SK-N-SH (cell line): Measurements from ENCODE around the gene PER3. TPM values are rescaled to one million over a fixed set of nuclear protein-coding genes. Genes with fewer than 3 reads are reported as not detected.
A peak's percentile ranks its signal among the peaks of the same experiment; 100 is the strongest.

Source experiments
- CTCF ChIA-PET: fragments of 300-600, 350-600 bp; formaldehyde crosslinking; extraction: SDS; loops from one replicate; lab custom pipeline; 2021; lab: Yijun Ruan, JAX
- POLR2A ChIA-PET: fragments of 350-600 bp; sonication (Branson Sonifier 250); formaldehyde crosslinking; extraction: SDS; loops from one replicate; lab custom pipeline; 2020; ENCODE audit warnings: antibody characterized with exemption, inconsistent platforms; lab: Yijun Ruan, JAX
- DNase-seq: peaks from one replicate; pipeline ENCODE4 v3.0.0; 2012
- H2AFZ ChIP-seq: fragments of 200-600 bp; sonication (generic); 2 replicates; pipeline ENCODE4 v1.8.1; 2016; ENCODE audit warnings: antibody characterized with exemption, mild to moderate bottlenecking, low read depth
- H3F3A ChIP-seq: fragments of 200-600 bp; sonication (generic); replicated peaks from 2 replicates; pipeline ENCODE3; 2016; ENCODE audit warnings: antibody characterized with exemption, mild to moderate bottlenecking; ENCODE audit not compliant: insufficient read depth
- H3K27ac ChIP-seq, 2 experiments: fragments of 200-500 bp in 1 of 2; fragments of 200-600 bp in 1 of 2; sonication (Bioruptor generic) in 1 of 2; sonication (generic), shearing (Covaris generic) in 1 of 2; 2 replicates each; pipeline versions ENCODE4 v1.5.1 to v1.6.1; 2014 to 2016; ENCODE audit warnings: low read depth in 2 of 2, inconsistent platforms in 1 of 2, low read length in 1 of 2, mild to moderate bottlenecking in 1 of 2, mixed read lengths in 1 of 2
- H3K27me3 ChIP-seq: fragments of 200-600 bp; sonication (generic), shearing (Covaris generic); 2 replicates; pipeline ENCODE4 v1.6.1; 2016; ENCODE audit warnings: mixed run types; ENCODE audit not compliant: insufficient read depth
- H3K36me3 ChIP-seq, 2 experiments: fragments of 200-500 bp in 1 of 2; fragments of 200-600 bp in 1 of 2; sonication (Bioruptor generic) in 1 of 2; sonication (generic) in 1 of 2; replicated peaks in 1 of 2; 2 replicates each; pipeline versions ENCODE3 to v1.5.1; 2014 to 2016; ENCODE audit warnings: low read length in 1 of 2, mild to moderate bottlenecking in 1 of 2; ENCODE audit not compliant: insufficient read depth in 2 of 2, control insufficient read depth in 1 of 2
- H3K4me1 ChIP-seq, 2 experiments: fragments of 200-500 bp in 1 of 2; fragments of 200-600 bp in 1 of 2; sonication (Bioruptor generic) in 1 of 2; sonication (generic), shearing (Covaris generic) in 1 of 2; 2 replicates each; pipeline versions ENCODE4 v1.5.1 to v1.6.1; 2014 to 2016; ENCODE audit warnings: low read depth in 1 of 2, low read length in 1 of 2, mixed run types in 1 of 2; ENCODE audit not compliant: insufficient read depth in 2 of 2, control insufficient read depth in 1 of 2
- H3K4me2 ChIP-seq: fragments of 200-600 bp; sonication (generic), shearing (Covaris generic); 2 replicates; pipeline ENCODE4 v1.6.1; 2017; ENCODE audit warnings: mixed run types
- H3K4me3 ChIP-seq, 2 experiments: fragments of 200-500 bp in 1 of 2; fragments of 200-600 bp in 1 of 2; sonication (Bioruptor generic) in 1 of 2; sonication (generic), shearing (Covaris generic) in 1 of 2; 2 replicates each; pipeline versions ENCODE4 v1.5.1 to v1.8.1; 2014 to 2016; ENCODE audit warnings: low read depth in 2 of 2, inconsistent platforms in 1 of 2, low read length in 1 of 2, mild to moderate bottlenecking in 1 of 2, mixed read lengths in 1 of 2, moderate library complexity in 1 of 2
- H3K79me2 ChIP-seq: fragments of 200-600 bp; sonication (generic); 2 replicates; pipeline ENCODE4 v1.8.1; 2017; ENCODE audit warnings: mild to moderate bottlenecking; ENCODE audit not compliant: insufficient read depth
- H3K9ac ChIP-seq: fragments of 200-600 bp; sonication (generic); 2 replicates; pipeline ENCODE4 v1.6.1; 2017; ENCODE audit warnings: mixed run types
- H3K9me2 ChIP-seq: fragments of 200-600 bp; sonication (generic); 2 replicates; pipeline ENCODE4 v1.6.1; 2017; ENCODE audit warnings: mixed run types
- H3K9me3 ChIP-seq: fragments of 200-600 bp; sonication (generic); 2 replicates; pipeline ENCODE4 v1.6.1; 2017; ENCODE audit warnings: mixed run types, mild to moderate bottlenecking, moderate library complexity
- H4K20me1 ChIP-seq: fragments of 200-600 bp; sonication (generic); 2 replicates; pipeline ENCODE4 v1.6.1; 2017; ENCODE audit warnings: mild to moderate bottlenecking, mixed run types; ENCODE audit not compliant: insufficient read depth
- CHD2 ChIP-seq: fragments of 150-350 bp; IDR thresholded peaks from 2 replicates; pipeline ENCODE4 v1.6.1; 2018; ENCODE audit warnings: low read length; ENCODE audit not compliant: partially characterized antibody
- FOSL2 ChIP-seq: IDR thresholded peaks from 2 replicates; pipeline ENCODE4 v1.4.0; 2012; ENCODE audit warnings: low read depth, mild to moderate bottlenecking, moderate library complexity, borderline replicate concordance
- GATA2 ChIP-seq: sonication (generic); formaldehyde crosslinking; IDR thresholded peaks from 2 replicates; pipeline ENCODE4 v1.5.0; 2020; ENCODE audit warnings: mild to moderate bottlenecking, missing genetic modification reagents
- IRF3 ChIP-seq: fragments of 150-350 bp; IDR thresholded peaks from 2 replicates; pipeline ENCODE4 v1.6.1; 2016; ENCODE audit warnings: mild to moderate bottlenecking, low read depth, low read length
- MAX ChIP-seq: IDR thresholded peaks from 2 replicates; pipeline ENCODE4 v1.4.0; 2012; ENCODE audit warnings: low read depth
- NFIC ChIP-seq: IDR thresholded peaks from 2 replicates; pipeline ENCODE4 v1.4.0; 2012; ENCODE audit warnings: borderline replicate concordance
- NRF1 ChIP-seq: IDR thresholded peaks from 2 replicates; pipeline ENCODE4 v1.6.1; 2012; ENCODE audit warnings: low read depth, mild to moderate bottlenecking, low read length
- PBX3 ChIP-seq: IDR thresholded peaks from 2 replicates; pipeline ENCODE4; 2012
- REST ChIP-seq: IDR thresholded peaks from 2 replicates; pipeline ENCODE4 v1.6.1; 2012; ENCODE audit warnings: mild to moderate bottlenecking, low read depth, low read length, moderate library complexity
- TEAD4 ChIP-seq: IDR thresholded peaks from 2 replicates; pipeline ENCODE4 v1.4.0; 2012; ENCODE audit warnings: mild to moderate bottlenecking, borderline replicate concordance; ENCODE audit not compliant: insufficient read depth
- YY1 ChIP-seq: IDR thresholded peaks from 2 replicates; pipeline ENCODE4 v1.4.0; 2012; ENCODE audit warnings: low read depth, mild to moderate bottlenecking
- WGBS: methylation state at CpG from one replicate; pipeline ENCODE4 v1.1.6; 2017; ENCODE audit warnings: low lambda C conversion rate; 5-methylcytosine and 5-hydroxymethylcytosine counted together
- polyA plus RNA-seq, 3 experiments: library from polyadenylated mRNA; depleted of rRNA; stranded (reverse); fragments of >200 nt; gene quantifications; 2 replicates each; pipeline ENCODE4 v1.2.3, GENCODE V29; 2012
- TF ChIP-seq, protein P1 (sequence below): fragments of 150-350 bp; IDR thresholded peaks from 2 replicates; pipeline ENCODE4 v1.6.1; 2017; ENCODE audit warnings: antibody characterized with exemption, low read length, low read depth, borderline replicate concordance

The PER3 gene
- polyA plus RNA-seq, 1 of the 3 experiments (the other 2 are of a cell fraction) = 6.0 TPM

DNA sequence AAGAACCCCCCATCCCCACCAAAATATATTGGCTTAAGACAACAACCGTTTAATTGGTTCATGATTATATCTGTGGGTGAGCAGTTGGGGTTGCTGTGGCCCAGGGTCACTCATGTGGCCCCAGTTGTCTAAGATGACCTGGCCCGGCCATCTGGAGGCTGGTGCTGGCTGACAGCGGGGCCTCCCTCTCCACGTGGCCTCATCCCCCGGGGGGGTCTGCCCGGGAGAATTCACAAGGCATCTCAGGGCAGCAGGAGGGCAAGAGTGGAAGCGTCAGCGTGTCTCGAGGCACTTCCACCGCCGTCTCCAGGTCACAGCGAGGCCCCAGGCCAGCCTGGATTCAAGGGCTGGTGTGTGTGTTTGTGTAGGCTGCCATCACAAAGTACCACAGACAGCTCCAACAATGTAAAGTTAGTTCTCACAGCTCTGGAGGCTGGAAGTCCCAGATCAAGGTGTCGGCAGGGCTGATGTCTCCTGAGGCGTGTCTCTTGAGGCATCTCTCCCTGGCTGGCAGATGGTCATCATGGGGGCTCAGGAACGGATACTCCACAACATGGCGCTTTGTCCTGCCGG lies 79.8 kb downstream of the PER3 start:
- no peak for DNase-seq
- no peaks in the 10 kb centered on the region for H3K9me3 ChIP-seq
- H3K4me1 ChIP-seq = no peaks in the 10 kb centered on the region
- 76% methylated on average over 9 of the region's 17 CpGs for WGBS
- no peaks in the 10 kb centered on the region for H3K9me2 ChIP-seq
- H3K79me2 ChIP-seq = no peaks in the 10 kb centered on the region
- no peak overlapping the region for H3K4me2 ChIP-seq
- H4K20me1 ChIP-seq = no peaks in the 10 kb centered on the region
- no peaks in the 10 kb centered on the region for H3K36me3 ChIP-seq
- H3K4me3 ChIP-seq = no peak overlapping the region
- CTCF ChIA-PET = no interaction called here
- TF ChIP-seq REST (0 out of 2 replicates have a peak, but pooled peaks have one; percentile 40), GATA2 (CRISPR knock-in tag) (no peak)
- no peaks in the 10 kb centered on the region for H3F3A ChIP-seq
- H2AFZ ChIP-seq = no peak overlapping the region
- H3K9ac ChIP-seq = no peak overlapping the region
- H3K27ac ChIP-seq = no peak overlapping the region
- H3K27me3 ChIP-seq = no peaks in the 10 kb centered on the region
- POLR2A ChIA-PET = no interaction called here

- no peaks in the 10 kb centered on the region for H3K36me3 ChIP-seq
- H3F3A ChIP-seq = no peaks in the 10 kb centered on the region
- no peaks in the 10 kb centered on the region for H4K20me1 ChIP-seq
- no peak overlapping the region for H2AFZ ChIP-seq
- no peaks in the 10 kb centered on the region for H3K79me2 ChIP-seq
- ChIA-PET CTCF (interaction anchor here (1.0 kb wide), 1 partner anchor 196 kb away, joined by 3 read pairs; no protein-coding TSS in a partner anchor), POLR2A (no interaction called here)
- H3K9ac ChIP-seq = no peak overlapping the region
- no peak for DNase-seq
- WGBS = 68% methylated on average over 11 of the region's 16 CpGs
- no peaks in the 10 kb centered on the region for H3K27me3 ChIP-seq
- H3K4me1 ChIP-seq = no peaks in the 10 kb centered on the region
- TF ChIP-seq TEAD4 = no peak
- TF ChIP-seq CHD2 = no peak
- no peak for TF ChIP-seq IRF3
- TF ChIP-seq, protein P1, sequence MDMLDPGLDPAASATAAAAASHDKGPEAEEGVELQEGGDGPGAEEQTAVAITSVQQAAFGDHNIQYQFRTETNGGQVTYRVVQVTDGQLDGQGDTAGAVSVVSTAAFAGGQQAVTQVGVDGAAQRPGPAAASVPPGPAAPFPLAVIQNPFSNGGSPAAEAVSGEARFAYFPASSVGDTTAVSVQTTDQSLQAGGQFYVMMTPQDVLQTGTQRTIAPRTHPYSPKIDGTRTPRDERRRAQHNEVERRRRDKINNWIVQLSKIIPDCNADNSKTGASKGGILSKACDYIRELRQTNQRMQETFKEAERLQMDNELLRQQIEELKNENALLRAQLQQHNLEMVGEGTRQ = no peak
- no peak for TF ChIP-seq NRF1
- no peak for TF ChIP-seq PBX3
- no peak for TF ChIP-seq MAX
- TF ChIP-seq FOSL2 = no peak
- TF ChIP-seq YY1 = no peak
- TF ChIP-seq NFIC = no peak
- no peak overlapping the region for H3K27ac ChIP-seq
- no peak overlapping the region for H3K4me2 ChIP-seq
- H3K9me2 ChIP-seq = no peaks in the 10 kb centered on the region
- no peak overlapping the region for H3K4me3 ChIP-seq
- no peaks in the 10 kb centered on the region for H3K9me3 ChIP-seq
Observed at GRCh38 chr1:7865978-7866377, 81.9 kb downstream of the PER3 start.
